ENCODE results near the gene BLCAP.
A peak's percentile ranks its signal among the peaks of the same experiment; 100 is the strongest.
"Not testable (repeated sequence)": the region's sequence is repeated elsewhere in the genome, so short reads cannot be mapped to it uniquely, and the experiment has no call there.

BLCAP gene

DNA sequence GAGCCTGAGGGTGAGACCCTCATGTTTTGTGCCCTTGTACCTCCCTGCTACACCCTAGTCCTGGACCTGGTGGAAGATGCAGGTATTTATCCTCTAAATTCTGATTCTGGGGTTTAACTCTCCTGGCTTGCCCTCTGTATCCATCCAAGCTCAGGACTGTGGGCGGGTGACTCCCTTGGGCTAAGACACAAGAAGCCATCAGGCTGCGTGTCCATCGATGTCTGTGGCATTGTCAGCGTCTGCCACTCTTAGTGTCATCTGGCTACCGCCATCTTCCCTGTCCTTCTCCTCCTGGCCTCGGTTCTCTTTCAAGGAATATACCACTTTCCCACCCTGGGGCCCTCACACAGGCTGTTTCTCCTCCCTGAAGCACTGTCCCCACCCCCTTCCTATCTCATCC, 28.9 kb upstream of the BLCAP start:
- DNase-seq: no peak

DNA sequence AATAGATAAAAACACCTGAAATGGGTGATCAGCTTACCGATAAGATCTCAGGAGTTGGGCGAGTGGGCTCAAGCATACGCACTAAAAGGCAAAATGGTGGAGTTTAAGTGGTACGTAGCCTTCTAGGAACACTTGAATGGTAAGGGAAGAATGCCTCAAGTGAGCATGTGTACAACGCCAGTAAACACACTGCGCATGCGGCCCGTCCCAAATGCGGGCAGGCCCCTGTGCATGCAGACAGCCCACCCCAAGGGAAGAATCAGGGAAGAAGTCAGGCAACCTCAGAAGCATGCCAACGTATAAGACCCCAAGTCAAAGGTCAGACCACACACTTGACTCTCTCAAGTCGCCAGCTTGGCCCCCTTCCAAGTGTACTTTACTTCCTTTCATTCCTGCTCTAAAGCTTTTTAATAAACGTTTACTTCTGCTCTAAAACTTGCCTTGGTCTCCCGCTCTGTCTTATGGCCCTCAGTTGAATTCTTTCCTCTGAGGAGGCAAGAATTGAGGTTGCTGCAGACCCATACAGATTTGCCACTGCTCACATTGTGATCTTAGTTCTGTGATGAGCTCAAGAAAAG, 27.1 kb upstream of the BLCAP start:
- DNase-seq: not testable (repeated sequence)

DNA sequence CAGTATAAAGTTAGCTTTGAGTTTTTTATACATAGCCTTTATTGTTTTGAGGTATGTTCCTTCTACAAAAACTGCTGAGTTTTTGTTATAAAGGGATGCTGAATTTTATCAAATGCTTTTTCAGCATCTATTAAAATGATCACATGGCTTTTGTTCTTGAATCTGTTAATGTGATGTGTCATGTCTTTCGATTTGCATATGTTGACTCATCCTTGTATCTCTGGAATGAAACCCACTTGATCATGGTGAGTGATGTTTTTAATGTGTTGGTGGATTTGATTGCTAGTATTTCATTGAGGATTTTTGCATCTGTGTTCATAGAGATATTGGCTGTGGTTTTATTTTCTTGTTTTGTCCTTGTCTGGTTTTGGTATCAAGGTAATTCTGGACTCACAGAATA, 24.7 kb upstream of the BLCAP start:
- DNase-seq: no peak

DNA sequence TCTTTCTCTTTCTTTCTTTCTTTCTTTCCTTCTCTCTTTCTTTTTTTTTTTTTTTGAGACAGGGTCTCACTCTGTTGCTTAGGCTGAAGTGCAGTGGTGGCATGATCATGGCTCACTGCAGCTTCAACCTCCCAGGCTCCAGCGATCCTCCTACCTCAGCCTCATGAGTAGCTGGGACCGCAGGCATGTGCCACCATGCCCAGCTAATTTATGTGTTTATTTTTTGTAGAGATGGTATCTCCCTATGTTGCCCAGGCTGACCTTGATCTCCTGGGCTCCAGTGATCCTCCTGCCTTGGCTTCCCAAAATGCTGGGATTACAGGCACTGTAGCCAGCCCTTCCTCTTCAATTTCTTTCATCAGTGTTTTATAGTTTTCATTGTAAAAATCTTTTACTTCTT, 24.0 kb upstream of the BLCAP start:
- DNase-seq: not testable (repeated sequence)

DNA sequence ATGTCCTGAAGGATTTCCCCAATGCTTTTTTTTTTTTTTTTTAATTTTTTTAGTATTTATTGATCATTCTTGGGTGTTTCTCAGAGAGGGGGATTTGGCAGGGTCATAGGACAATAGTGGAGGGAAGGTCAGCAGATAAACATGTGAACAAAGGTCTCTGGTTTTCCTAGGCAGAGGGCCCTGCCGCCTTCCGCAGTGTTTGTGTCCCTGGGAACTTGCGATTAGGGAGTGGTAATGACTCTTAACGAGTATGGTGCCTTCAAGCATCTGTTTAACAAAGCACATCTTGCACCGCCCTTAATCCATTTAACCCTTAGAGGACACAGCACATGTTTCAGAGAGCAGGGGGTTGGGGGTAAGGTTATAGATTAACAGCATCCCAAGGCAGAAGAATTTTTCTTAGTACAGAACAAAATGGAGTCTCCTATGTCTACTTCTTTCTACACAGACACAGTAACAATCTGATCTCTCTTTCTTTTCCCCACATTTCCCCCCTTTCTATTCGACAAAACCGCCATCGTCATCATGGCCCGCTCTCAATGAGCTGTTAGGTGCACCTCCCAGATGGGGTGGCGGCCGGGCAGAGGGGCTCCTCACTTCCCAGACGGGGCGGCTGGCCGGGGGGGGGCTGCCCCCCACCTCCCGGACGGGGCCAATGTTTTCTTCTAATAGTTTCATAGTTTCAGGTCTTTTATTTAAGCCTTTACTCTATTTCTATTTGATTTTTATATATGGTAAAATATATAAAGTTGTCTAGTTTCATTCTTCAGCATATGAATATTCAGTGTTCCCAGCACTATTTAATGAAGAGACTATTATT, 22.6 kb upstream of the BLCAP start:
- not testable (repeated sequence) for DNase-seq

DNA sequence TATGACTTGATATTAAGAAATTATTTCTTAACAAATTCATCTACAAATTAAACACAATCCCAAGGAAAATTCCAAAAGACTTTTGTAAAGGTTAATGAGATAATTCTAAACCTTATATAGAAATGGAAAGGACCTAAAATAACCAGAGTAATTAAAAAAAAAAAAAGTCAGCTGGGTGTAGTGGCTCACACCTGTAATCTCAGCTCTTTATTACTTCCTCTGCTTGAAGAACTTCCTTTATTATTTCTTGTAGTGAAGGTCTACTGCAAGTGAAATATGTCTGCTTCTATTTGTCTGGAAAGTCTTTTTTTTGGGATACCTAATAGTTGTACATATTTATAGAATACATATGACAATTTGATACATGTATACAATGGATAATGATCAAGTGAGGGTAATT, 20.2 kb upstream of the BLCAP start:
- no peak for DNase-seq

DNA sequence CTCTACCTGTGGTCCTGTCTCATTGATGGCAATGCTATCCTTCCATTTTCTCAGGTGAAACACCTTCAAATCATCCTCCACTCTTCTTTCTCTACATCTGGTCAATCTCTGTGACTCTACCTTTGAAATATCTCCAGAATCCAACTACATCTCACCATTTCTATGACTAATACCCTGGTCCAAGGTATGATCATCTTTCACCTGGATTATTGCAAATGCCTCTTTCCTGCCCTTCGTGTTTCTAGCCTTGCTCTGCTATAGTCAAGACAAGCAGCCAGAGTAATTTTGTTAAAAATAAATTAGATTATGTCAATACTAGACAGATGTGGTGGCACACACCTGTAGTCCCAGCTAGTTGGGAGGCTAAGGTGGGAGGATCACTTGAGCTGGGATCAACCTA, 17.8 kb upstream of the BLCAP start:
- no peak for DNase-seq

DNA sequence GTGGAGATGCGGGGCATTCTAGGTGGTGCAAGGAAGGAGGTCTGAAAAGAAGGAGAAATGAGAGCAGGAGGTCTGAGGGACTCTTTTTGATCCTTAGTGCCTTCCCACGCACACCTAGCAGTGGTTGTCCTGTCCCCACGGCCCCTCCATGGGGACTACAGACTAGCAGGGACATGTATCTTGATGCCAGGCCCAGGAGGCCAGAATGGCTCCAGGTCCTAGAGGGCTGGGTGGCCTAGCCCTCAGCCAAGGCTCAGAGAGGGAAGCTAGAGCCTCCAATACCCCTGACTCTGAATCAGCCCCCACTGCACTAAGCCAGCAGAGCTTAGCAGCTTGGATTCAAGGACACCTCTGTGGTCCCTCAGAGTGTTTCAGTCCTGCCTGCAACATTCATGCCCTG, 16.7 kb upstream of the BLCAP start:
- no peak for DNase-seq

DNA sequence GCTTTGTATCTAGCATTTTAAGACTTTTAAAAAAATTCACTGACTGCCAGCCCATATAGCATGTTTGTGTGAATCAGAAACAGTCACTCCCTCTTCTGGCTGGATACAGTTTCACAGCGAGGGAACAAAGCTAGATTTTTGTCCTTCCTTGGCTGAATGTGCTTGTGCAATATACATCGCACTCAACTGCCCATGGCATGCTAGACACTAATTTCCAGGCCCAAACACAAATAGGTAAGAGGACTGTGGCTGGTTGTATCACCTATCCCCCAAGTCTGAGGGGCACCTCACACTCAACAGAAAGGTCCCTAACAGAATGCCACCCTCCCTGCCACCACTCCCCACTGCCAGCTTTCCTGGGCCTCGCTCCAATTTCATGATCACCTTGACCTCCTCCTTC, 16.2 kb upstream of the BLCAP start:
- no peak for DNase-seq

DNA sequence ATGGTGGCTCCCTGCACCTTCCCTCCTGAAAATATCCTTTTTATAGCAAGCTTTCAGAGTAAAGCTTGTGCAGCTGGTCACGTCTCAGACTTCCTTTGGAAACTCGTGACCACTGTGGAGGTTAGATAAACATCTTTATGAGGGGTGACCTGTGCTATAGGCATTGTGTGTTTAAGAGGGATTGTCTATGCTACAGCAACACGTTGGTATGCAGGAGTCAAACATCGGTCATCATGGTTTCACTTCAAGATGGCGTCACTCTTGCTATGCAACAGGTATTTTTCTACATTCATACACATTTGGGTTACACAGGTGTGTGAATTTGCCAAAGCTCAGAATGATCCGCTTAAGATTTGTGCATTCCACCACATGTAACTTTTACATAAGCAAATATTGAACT, 14.6 kb upstream of the BLCAP start:
- DNase-seq: no peak

DNA sequence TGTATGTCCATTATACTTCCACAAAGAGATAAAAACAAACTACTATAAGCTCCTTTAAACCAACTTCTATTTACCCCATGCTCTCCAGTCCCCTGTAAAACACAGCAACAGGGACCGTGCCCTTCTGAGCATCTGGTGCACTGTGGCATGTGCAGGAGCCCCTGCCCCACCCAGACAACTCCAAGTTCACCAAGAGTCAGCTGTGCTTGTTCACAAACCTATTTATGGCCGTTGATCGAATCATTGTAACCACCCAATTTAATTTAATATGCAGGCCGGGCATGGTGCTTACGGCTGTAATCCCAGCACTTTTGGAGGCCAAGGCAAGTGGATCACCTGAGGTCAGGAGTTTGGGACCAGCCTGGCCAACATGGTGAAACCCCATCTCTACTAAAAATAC, 13.7 kb upstream of the BLCAP start:
- DNase-seq: no peak

DNA sequence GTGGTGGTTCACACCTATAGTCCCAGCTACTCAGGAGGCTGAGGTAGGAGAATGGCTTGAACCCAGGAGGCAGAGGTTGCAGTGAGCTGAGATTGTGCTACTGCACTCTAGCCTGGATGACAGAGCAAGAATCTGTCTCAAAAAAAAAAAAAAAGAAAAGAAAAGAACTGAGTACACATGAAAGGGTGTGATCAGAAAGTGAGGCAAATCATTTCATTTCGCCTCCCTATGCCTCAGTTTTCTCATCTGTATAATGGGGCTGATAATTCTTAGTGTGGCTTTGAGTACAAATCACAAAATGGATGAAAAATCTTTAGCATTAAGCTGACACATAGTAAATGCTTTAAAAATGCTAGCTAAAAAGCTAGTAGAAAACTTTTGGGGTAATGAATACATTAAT, 13.2 kb upstream of the BLCAP start:
- DNase-seq: not testable (repeated sequence)

DNA sequence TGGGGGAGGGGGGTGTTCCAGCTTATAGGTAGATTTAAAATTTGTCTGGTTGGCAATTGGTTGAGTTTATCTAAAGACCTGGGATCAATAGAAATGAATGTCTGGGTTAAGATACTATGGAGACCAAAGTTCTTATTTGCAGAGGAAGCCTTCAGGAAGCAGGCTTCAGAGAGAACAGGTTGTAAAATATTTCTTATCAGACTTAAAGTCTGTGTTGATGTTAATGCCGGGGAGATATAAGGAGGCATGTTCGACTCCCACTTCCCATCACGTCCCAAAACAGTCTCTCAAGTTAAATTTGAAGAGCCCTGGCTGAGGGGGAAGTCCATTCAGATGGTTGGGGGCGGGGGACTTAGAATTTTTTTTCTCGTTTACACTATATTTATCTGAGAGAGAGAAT, 12.3 kb upstream of the BLCAP start:
- no peak for DNase-seq

DNA sequence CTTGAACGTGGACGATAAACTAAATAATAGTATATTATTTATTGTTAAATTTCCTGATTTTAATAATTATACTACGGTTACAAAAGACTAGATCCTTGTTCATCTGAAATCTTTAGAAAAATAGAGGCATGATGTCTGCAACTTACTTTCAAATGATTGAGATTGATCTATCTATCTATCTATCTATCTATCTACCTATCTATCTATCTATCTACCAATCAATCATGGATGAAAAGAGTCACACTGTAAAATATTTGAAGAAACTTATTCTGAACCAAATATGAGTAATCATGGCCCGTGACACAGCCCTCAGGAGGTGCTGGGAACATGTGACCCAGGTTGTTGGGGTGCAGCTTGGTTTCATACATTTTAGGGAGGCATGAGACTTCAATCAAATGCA, 11.7 kb upstream of the BLCAP start:
- no peak for DNase-seq

DNA sequence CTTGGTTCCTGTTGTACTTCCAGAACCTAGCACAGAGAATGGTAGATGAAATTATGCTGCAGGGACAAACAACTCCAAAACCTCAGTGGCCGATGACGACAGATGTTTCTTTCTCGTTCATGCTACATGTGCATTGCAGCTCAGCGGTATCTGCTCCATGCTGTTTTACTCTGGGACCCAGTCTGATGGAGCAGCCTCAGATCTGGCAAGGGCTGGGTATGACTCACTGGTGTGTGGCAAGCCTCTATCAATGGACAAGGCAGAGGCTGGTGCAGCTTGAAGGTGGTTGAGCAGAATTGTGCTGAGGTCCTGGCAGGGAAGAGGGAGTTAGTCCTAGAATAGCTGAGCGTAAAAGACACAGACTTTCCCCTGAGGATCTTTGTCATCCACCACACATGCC, 10.3 kb upstream of the BLCAP start:
- no peak for DNase-seq

DNA sequence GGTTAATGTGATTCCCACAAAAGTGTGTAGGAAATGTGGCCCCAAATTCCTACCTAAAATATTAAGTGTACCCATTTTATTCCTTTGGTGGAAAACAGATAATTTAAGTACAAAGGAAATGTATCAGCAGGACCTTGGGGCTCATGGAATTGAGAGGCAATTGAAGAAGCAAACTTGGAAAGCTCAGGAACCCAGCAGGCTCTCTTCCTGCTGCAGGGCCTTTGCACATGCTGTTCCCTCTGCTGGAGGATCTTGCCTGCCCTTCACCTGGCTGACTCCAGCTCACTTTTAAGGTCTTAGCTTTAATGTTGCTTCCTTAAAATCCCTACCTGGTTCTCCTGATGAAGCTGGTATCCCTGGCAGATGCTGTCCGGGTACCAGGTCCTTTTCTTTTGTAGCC, 9.8 kb upstream of the BLCAP start:
- DNase-seq: no peak

DNA sequence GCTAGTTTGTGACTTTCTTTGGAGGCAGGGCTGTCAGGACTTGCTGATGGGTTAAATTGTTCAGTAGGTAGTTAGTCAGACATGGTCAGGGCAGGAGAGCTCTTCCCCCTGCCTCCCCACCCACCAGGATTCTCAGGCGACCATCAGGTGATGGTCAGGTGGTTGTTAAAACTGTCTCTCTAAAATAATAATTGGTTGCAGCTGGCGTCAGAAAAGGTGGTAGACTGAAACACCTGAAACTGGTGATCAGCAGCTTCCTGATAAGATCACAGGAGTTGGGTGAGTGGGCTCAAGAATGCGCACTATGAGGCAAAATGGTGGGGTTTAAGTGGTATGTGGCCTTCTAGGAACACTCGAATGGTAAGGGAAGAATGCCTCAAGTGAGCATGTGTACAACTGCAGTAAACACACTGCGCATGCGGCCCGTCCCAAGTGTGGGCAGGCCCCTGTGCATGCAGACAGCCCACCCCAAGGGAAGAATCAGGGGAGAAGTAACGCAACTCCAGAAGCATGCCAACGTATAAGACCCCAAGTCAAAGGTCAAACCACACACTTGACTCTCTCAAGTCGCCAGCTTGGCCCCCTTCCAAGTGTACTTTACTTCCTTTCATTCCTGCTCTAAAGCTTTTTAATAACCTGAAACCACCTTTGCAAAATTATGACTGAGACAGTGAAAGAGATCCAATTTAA, 7.9 kb upstream of the BLCAP start:
- no peak for DNase-seq

DNA sequence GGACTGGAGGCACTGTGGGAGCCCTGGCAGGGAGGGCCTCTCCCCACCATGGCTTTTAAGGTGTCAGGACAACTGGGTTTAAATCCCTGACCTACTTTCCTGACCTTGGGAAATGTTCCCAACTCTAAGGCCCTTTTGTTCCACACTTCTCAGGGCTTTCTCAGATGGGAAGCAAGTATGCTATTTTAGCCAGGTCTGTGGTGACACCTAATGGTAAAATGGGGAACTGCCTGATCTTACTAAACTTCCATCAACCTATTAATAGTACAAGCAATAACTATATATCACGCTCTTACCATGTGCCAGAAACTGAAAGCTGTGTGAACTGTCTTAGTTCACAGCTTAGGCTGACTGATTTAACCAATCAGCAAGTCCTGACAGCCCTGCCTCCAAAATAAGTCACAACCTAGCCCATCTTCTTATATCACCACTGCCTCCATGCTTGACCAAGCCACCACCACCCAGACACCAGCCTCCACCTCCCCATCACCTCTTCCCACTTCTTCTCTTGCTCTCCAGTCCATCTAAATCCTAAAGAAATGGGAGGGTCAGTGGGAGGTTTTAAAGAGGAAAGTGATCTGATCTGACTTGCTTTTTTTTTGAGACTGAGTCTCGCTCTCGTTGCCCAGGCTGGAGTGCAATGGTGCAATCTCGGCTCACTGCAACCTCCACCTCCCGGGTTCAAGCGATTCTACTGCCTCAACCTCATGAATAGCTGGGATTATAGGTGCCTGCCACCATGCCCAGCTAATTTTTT, 6.9 kb upstream of the BLCAP start:
- DNase-seq: peak; percentile 87

DNA sequence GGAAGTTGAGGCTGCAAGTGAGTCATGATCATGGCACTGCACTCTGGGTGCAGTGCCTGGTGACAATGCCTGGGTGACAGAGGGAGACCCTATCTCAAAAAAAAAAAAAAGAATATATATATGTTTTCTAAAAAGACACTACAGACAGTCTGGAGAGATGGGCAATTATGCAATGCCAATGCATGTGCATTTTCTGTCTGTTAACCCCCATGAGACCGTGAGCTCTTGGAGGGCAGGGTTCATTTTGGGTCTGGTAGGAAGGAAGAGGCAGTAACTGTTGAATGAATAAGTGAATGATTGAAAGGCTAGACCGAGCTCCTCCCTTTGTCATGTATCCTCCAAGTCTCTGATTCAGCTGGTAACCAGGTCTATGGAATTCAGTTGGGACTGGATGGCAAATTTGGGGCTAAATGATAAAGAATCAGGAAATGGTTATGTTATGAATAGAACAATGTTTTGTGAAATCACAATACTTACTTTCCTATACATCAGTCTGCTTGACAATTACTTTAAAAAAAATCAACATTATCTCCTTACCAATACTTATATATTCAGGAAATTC, 5.6 kb upstream of the BLCAP start:
- no peak for DNase-seq

DNA sequence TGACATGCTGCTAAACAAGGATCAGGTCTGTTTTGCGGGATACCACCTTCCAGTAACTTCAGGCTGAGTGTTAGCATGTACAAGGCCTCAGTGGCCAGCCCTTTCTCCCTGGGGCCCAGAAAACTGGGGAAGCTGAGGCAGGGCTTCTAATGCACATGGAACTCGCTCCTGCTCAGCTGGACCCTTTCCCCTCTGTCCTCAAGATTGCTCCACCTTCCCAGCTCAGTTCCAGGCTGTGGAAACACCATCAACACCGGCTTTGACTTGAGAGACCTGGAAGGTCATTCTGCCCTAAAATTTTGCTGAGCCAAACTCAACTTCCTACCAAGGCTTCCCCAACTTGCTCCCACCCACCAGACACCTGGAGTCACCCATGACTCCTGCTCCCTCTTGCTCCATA, 4.2 kb upstream of the BLCAP start:
- no peak for DNase-seq

DNA sequence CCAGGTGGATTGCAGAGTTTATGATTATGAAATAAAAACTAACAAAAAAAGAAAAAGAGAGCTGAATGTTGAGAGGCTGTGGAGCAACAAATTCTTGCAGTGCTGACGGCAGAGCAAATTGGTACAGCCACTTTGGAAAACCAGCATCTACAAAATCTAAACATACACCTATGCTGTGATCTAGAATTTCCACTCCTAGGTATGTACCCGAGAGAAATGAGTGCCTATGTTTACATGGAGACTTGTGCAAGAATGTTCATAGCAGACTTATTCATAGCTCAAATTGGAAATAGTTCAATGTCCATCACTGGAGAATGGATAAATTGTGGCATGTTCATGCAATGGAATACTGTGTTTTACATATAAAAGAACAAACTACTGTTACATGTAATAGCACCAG, 3.0 kb upstream of the BLCAP start:
- DNase-seq: no peak

DNA sequence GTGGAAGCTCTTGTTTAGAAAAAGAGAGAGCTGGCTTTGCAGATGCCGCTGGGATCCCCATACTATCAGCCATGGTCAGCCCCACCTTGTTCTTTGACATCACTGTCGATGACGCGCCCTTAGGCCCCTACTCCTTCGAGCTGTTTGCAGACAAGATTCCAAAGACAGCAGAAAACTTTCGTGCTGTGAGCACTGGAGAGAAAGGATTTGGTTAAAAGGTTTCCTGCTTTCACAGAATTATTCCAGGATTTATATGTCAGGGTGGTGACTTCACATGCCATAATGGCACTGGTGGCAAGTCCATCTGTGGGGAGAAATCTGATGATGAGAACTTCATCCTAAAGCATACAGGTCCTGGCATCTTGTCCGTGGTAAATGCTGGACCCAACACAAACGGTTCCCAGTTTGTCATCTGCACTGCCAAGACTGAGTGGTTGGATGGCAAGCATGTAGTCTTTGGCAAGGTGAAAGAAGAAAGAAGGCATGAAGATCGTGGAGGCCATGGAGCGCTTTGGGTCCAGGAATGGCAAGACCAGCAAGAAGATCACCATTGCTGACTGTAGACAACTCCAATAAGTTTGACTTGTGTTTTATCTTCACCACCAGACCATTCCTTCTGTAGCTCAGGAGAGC, 2.4 kb upstream of the BLCAP start:
- no peak for DNase-seq

All from NCI-H345 (cell line).